GM18909 (cell line): ENCODE data around the gene APLF.

Experiments used
- ATAC-seq: cut with Tn5 transposase; IDR thresholded peaks from one replicate; pipeline ENCODE4 v1.9.1; 2021; ENCODE audit warnings: mild to moderate bottlenecking; ENCODE audit not compliant: unreplicated experiment, poor library complexity

The APLF gene

DNA sequence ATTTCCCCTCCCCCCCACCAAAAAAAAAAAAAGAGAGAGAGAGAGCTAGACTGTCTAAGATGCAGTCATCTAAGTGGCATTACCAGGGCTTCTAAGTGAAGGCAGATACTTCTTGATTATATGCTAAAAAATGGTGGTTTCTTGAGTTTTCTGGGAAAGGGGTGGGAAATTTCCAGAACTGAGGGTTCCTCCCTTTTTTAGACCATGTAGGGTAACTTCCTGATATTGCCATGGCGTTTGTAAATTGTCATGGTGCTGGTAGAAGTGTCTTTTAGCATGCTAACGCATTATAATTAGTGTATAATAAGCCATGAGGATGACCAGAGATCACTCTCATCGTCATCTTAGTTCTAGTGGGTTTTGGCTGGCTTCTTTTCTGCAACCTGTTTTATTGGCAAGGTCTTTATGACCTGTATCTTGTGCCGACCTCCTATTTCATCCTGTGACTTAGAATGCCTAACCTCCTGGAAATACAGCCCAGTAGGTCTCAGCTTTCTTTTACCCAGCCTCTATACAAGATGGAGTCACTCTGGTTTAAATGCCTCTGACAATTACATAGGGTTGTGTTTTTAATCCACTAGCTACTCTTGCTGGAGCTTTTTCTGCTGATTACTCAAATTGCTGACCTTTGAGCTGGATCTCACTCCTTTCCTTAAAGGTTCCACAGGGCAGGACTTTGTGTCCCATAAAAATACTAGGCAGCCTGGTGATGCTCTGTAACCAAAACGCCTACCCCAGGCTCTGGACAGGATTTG is 145.6 kb downstream of the APLF start:
- ATAC-seq = no peak

DNA sequence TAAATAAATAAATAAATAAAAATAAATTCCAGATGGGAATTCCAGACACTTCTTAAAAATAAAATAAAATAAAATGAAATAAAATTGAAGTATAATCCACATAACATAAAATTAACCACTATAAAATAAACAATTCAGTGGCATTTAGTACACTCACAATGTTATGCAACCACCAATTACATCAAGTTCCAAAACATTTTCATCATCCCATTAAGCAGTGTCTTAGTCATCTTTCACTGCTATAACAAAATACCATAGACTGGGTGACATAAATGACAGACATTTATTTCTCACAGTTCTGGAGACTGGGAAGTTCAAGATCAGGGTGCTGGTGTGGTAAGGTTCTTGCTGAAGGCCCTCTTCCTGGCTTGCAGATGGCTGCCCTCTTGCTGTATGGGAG is 153.4 kb downstream of the APLF start:
- ATAC-seq = no peak

DNA sequence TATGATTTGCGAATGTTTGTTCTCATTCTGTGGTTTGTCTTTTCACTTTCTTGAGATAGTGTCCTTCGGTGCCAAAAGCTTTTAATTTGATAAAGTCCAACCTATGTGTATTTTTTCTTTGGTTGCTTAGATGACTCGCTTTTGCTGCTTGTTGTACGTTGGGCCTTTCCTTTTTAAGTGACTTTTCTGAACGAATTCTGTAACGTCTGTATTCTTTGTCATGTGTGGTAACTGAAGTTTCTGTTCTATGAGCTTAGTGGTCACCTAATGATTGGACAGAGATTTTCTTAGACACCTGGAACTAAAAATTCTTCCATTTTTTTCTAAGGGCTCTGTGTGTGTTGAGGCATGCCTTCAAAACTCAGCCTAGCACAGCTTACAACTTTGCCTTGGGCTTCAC is 156.4 kb downstream of the APLF start:
- no peak for ATAC-seq

DNA sequence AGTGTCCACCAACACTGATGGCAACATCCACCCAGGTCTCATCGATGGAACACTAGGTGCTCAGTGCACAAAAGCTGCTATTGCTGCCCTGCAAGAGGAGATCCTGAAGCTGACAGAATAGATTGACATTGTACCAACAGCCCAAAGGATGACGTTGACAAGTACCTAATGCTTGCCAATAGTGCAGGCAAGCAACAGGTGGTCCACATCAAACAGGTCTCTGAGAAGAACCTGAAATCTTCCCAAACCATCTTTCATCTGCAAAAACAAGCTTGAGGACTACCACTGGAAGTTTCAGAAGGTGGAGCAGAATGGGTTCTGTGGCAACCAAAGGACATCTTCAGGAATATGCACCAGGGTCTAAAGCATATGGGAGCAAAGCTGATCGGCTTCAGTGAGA is 160.2 kb downstream of the APLF start:
- no peak for ATAC-seq
